Activated CD8-positive, alpha-beta memory T cell treated with anti-CD3 and anti-CD28 coated beads for 24 hours (primary cell): ENCODE results near the gene ZFAND3.
A peak's percentile ranks its signal among the peaks of the same experiment; 100 is the strongest.

Experiments
- DNase-seq: peaks from one replicate; pipeline ENCODE4 v3.0.0-alpha.2; 2020

ZFAND3 gene

GRCh38 chr6:38056361-38056760 is 236.8 kb downstream of the ZFAND3 start:
- DNase-seq: no peak

- DNase-seq: peak; percentile 64
These were observed 238.5 kb downstream of the ZFAND3 start for GRCh38 chr6:38057994-38058393.

GRCh38 chr6:38062066-38062465 is 242.5 kb downstream of the ZFAND3 start:
- no peak for DNase-seq

- no peak for DNase-seq
These were observed 244.4 kb downstream of the ZFAND3 start for GRCh38 chr6:38063973-38064372.

GRCh38 chr6:38064431-38064830 is 244.9 kb downstream of the ZFAND3 start:
- no peak for DNase-seq

GRCh38 chr6:38065734-38066305 is 246.3 kb downstream of the ZFAND3 start:
- no peak for DNase-seq

GRCh38 chr6:38067263-38067980 is 247.9 kb downstream of the ZFAND3 start:
- DNase-seq: no peak

GRCh38 chr6:38068854-38069590 is 249.5 kb downstream of the ZFAND3 start:
- no peak for DNase-seq

GRCh38 chr6:38077488-38078030 is 258.0 kb downstream of the ZFAND3 start:
- no peak for DNase-seq

- no peak for DNase-seq
These were observed 259.1 kb downstream of the ZFAND3 start for GRCh38 chr6:38078671-38079070.

GRCh38 chr6:38079107-38079506 is 259.6 kb downstream of the ZFAND3 start:
- DNase-seq: no peak

GRCh38 chr6:38079537-38079936 is 260.0 kb downstream of the ZFAND3 start:
- DNase-seq: no peak

GRCh38 chr6:38080360-38080759 is 260.8 kb downstream of the ZFAND3 start:
- DNase-seq: no peak

GRCh38 chr6:38080889-38081288 is 261.4 kb downstream of the ZFAND3 start:
- DNase-seq: no peak

- no peak for DNase-seq
These were observed 265.5 kb downstream of the ZFAND3 start for GRCh38 chr6:38085031-38085430.

GRCh38 chr6:38086346-38086745 is 266.8 kb downstream of the ZFAND3 start:
- DNase-seq: no peak

GRCh38 chr6:38088010-38088409 is 268.5 kb downstream of the ZFAND3 start:
- no peak for DNase-seq

- no peak for DNase-seq
These were observed 269.3 kb downstream of the ZFAND3 start for GRCh38 chr6:38088829-38089228.

GRCh38 chr6:38091613-38092012 is 272.1 kb downstream of the ZFAND3 start:
- no peak for DNase-seq

GRCh38 chr6:38092465-38092864 is 272.9 kb downstream of the ZFAND3 start:
- DNase-seq: no peak

GRCh38 chr6:38092964-38093363 is 273.4 kb downstream of the ZFAND3 start:
- DNase-seq: no peak

GRCh38 chr6:38095054-38095453 is 275.5 kb downstream of the ZFAND3 start:
- DNase-seq: no peak

- no peak for DNase-seq
These were observed 279.7 kb downstream of the ZFAND3 start for GRCh38 chr6:38099221-38099620.

GRCh38 chr6:38100380-38100779 is 280.9 kb downstream of the ZFAND3 start:
- DNase-seq: no peak
